ENCODE results near the gene FNIP2.

DNA sequence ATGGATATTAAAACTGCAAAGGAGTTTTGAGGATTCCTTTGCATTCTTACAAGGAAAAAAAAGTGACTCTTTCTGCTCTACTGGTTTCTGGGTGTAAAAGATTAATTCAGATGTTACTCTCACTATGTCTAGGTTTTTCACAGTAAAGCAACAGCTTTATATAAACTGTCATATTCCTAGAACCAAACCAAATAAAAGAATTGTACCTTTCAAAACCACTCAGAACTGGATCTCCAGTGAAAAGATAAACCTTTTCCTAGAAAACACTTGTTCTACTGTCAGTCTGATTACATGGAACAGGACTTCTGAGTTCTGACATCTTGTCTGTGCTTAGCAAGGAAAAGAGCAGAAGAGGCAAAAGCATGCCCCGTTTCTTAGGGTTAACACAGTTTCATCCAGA is 40.6 kb upstream of the FNIP2 start:
- no peak for TF ChIP-seq SMAD4 (CRISPR knock-in tag; conservative IDR thresholded peaks at IDR 0.05)
- TF ChIP-seq TCF7L2 (IDR thresholded peaks at IDR 0.05; ENCODE audit: low read depth, low read length): no peak
- TF ChIP-seq, protein P1, sequence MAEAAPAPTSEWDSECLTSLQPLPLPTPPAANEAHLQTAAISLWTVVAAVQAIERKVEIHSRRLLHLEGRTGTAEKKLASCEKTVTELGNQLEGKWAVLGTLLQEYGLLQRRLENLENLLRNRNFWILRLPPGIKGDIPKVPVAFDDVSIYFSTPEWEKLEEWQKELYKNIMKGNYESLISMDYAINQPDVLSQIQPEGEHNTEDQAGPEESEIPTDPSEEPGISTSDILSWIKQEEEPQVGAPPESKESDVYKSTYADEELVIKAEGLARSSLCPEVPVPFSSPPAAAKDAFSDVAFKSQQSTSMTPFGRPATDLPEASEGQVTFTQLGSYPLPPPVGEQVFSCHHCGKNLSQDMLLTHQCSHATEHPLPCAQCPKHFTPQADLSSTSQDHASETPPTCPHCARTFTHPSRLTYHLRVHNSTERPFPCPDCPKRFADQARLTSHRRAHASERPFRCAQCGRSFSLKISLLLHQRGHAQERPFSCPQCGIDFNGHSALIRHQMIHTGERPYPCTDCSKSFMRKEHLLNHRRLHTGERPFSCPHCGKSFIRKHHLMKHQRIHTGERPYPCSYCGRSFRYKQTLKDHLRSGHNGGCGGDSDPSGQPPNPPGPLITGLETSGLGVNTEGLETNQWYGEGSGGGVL (CRISPR knock-in tag; IDR thresholded peaks at IDR 0.05): no peak
- TF ChIP-seq SMC3 (conservative IDR thresholded peaks at IDR 0.05; ENCODE audit: insufficient read depth, low read depth, low read length): no peak
- TF ChIP-seq RAD21 (CRISPR knock-in tag; conservative IDR thresholded peaks at IDR 0.05 in 1 of 2, IDR thresholded peaks at IDR 0.05 in 1 of 2): no peak
- TF ChIP-seq ZNF174 (CRISPR knock-in tag; IDR thresholded peaks at IDR 0.05): no peak
- no peak for TF ChIP-seq ZNF76 (CRISPR knock-in tag; IDR thresholded peaks at IDR 0.05; ENCODE audit: borderline replicate concordance)
- TF ChIP-seq, protein P2, sequence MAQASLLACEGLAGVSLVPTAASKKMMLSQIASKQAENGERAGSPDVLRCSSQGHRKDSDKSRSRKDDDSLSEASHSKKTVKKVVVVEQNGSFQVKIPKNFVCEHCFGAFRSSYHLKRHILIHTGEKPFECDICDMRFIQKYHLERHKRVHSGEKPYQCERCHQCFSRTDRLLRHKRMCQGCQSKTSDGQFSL (CRISPR knock-in tag; IDR thresholded peaks at IDR 0.05): no peak
- TF ChIP-seq, protein P2 (tag; IDR thresholded peaks at IDR 0.05): no peak
- no peak for TF ChIP-seq NCOA6 (IDR thresholded peaks at IDR 0.05)
- TF ChIP-seq SOX6 (IDR thresholded peaks at IDR 0.05): no peak

Data from K562 (cell line).